WTC11 (cell line): ENCODE measurements around the gene SARDH. TPM values are rescaled to one million over a fixed set of nuclear protein-coding genes. Genes with fewer than 3 reads are reported as not detected.

Experiments
- ATAC-seq: fragments of 200-7000 bp; cut with Tn5 transposase; 2 replicates; pipeline ENCODE4 v1.10.0; 2021; ENCODE audit warnings: mild to moderate bottlenecking, moderate library complexity
- CTCF ChIA-PET: fragments of 300-600 bp; sonication (Branson Sonifier 250); formaldehyde crosslinking; loops from one replicate; lab custom pipeline; 2021; ENCODE audit warnings: antibody characterized with exemption; lab: Charles Lee
- POLR2A ChIA-PET: fragments of 350-600 bp; sonication (Branson Sonifier 250); formaldehyde crosslinking; loops from one replicate; lab custom pipeline; 2021; ENCODE audit warnings: antibody characterized with exemption; lab: Charles Lee
- DNase-seq: peaks from one replicate; pipeline ENCODE4 v3.0.0; 2021; ENCODE audit warnings: low spot score
- H3K27ac Mint-ChIP-seq: 2 replicates; pipeline ENCODE4 v1.8.0; 2021; ENCODE audit warnings: mixed read lengths
- H3K27me3 Mint-ChIP-seq: 2 replicates; pipeline ENCODE4 v1.8.0; 2021; ENCODE audit warnings: low read depth, mild to moderate bottlenecking, moderate library complexity, mixed read lengths
- H3K36me3 Mint-ChIP-seq: 2 replicates; pipeline ENCODE4 v1.8.0; 2021; ENCODE audit warnings: mixed read lengths
- H3K4me1 Mint-ChIP-seq: 2 replicates; pipeline ENCODE4 v1.8.0; 2022; ENCODE audit warnings: mixed read lengths
- H3K4me3 Mint-ChIP-seq: 2 replicates; pipeline ENCODE4 v1.8.0; 2021; ENCODE audit warnings: mild to moderate bottlenecking, moderate library complexity, mixed read lengths
- H3K9me3 Mint-ChIP-seq: 2 replicates; pipeline ENCODE4 v1.8.0; 2021; ENCODE audit warnings: mixed read lengths
- AFF4 ChIP-seq: sonication (generic); formaldehyde crosslinking; IDR thresholded peaks from 2 replicates; pipeline ENCODE4 v1.8.1; 2023; ENCODE audit warnings: mild to moderate bottlenecking, missing genetic modification reagents, borderline replicate concordance
- CBFB ChIP-seq: sonication (generic); formaldehyde crosslinking; IDR thresholded peaks from 2 replicates; pipeline ENCODE4 v1.8.1; 2022; ENCODE audit warnings: mild to moderate bottlenecking, low read depth, missing genetic modification reagents
- E2F4 ChIP-seq: sonication (generic); formaldehyde crosslinking; IDR thresholded peaks from 2 replicates; pipeline ENCODE4 v1.8.1; 2022; ENCODE audit warnings: low read depth, mild to moderate bottlenecking, moderate library complexity, missing genetic modification reagents, borderline replicate concordance
- E2F5 ChIP-seq: sonication (generic); formaldehyde crosslinking; IDR thresholded peaks from 2 replicates; pipeline ENCODE4 v1.8.1; 2022; ENCODE audit warnings: mild to moderate bottlenecking, moderate library complexity, missing genetic modification reagents
- ERG ChIP-seq: fragments of 250-450 bp; sonication (Bioruptor Pico); IDR thresholded peaks from 2 replicates; pipeline ENCODE4 v1.8.0; 2021; ENCODE audit warnings: mild to moderate bottlenecking
- GTF2I ChIP-seq: fragments of 250-450 bp; sonication (Bioruptor Pico); conservative IDR thresholded peaks from 2 replicates; pipeline ENCODE4 v1.4.0; 2021; ENCODE audit warnings: mild to moderate bottlenecking
- HMGA2 ChIP-seq: fragments of 250-450 bp; sonication (Bioruptor Pico); IDR thresholded peaks from 2 replicates; pipeline ENCODE4 v1.4.0; 2021; ENCODE audit warnings: mild to moderate bottlenecking, moderate library complexity
- MYBL2 ChIP-seq: sonication (generic); formaldehyde crosslinking; IDR thresholded peaks from 2 replicates; pipeline ENCODE4 v1.8.1; 2023; ENCODE audit warnings: mild to moderate bottlenecking, moderate library complexity, missing genetic modification reagents
- PREB ChIP-seq: sonication (generic); formaldehyde crosslinking; IDR thresholded peaks from 2 replicates; pipeline ENCODE4 v1.8.1; 2022; ENCODE audit warnings: mild to moderate bottlenecking, missing genetic modification reagents, moderate library complexity, borderline replicate concordance
- SOX15 ChIP-seq: fragments of 250-450 bp; sonication (Bioruptor Pico); IDR thresholded peaks from 2 replicates; pipeline ENCODE4 v1.9.0; 2021; ENCODE audit warnings: mild to moderate bottlenecking
- TCF7 ChIP-seq: sonication (generic); formaldehyde crosslinking; IDR thresholded peaks from 2 replicates; pipeline ENCODE4 v1.8.0; 2022; ENCODE audit warnings: mild to moderate bottlenecking, low read depth, missing genetic modification reagents, moderate library complexity
- TEAD4 ChIP-seq: sonication (generic); formaldehyde crosslinking; IDR thresholded peaks from 2 replicates; pipeline ENCODE4 v1.8.0; 2022; ENCODE audit warnings: mild to moderate bottlenecking, missing genetic modification reagents
- USF1 ChIP-seq: sonication (generic); formaldehyde crosslinking; IDR thresholded peaks from 2 replicates; pipeline ENCODE4 v1.8.0; 2022; ENCODE audit warnings: mild to moderate bottlenecking, missing genetic modification reagents
- ZNF121 ChIP-seq: sonication (generic); formaldehyde crosslinking; IDR thresholded peaks from 2 replicates; pipeline ENCODE4 v1.8.0; 2023; ENCODE audit warnings: missing genetic modification reagents
- ZNF396 ChIP-seq: fragments of 250-450 bp; sonication (Bioruptor Pico); IDR thresholded peaks from 2 replicates; pipeline ENCODE4 v1.8.0; 2021; ENCODE audit warnings: mild to moderate bottlenecking, moderate library complexity, borderline replicate concordance
- ZSCAN18 ChIP-seq: fragments of 250-450 bp; sonication (Bioruptor Pico); IDR thresholded peaks from 2 replicates; pipeline ENCODE4 v2.1.2; 2022; ENCODE audit warnings: mild to moderate bottlenecking, moderate library complexity
- total RNA-seq: library from RNA; stranded (reverse); gene quantifications from 3 replicates; pipeline ENCODE4 v1.2.3, GENCODE V29; 2021

Gene SARDH
- total RNA-seq, 1 experiment from 2014 or later: 8.5 TPM

GRCh38 chr9:133775951-133776905 lies 38.1 kb upstream of the SARDH start:
- H3K27me3 Mint-ChIP-seq: no peaks in the 10 kb centered on the region
- DNase-seq (no peak), ATAC-seq (no peak)
- H3K4me1 Mint-ChIP-seq: no peaks in the 10 kb centered on the region
- no peaks in the 10 kb centered on the region for H3K9me3 Mint-ChIP-seq
- H3K27ac Mint-ChIP-seq: no peak overlapping the region
- no peak overlapping the region for H3K4me3 Mint-ChIP-seq
- ChIA-PET POLR2A (no interaction called here), CTCF (no interaction called here)
- peaks cover 23% of the 10 kb centered on the region for H3K36me3 Mint-ChIP-seq
- TF ChIP-seq AFF4 (CRISPR knock-in tag): no peak
- no peak for TF ChIP-seq GTF2I (CRISPR knock-in tag)
- no peak for TF ChIP-seq PREB (CRISPR knock-in tag)
- no peak for TF ChIP-seq SOX15 (CRISPR knock-in tag)
- TF ChIP-seq ZNF121 (CRISPR knock-in tag): no peak
- TF ChIP-seq ERG (CRISPR knock-in tag): no peak
- no peak for TF ChIP-seq TEAD4
- TF ChIP-seq ZNF396: no peak
- no peak for TF ChIP-seq MYBL2 (CRISPR knock-in tag)
- TF ChIP-seq E2F5 (CRISPR knock-in tag): no peak
- TF ChIP-seq CBFB (CRISPR knock-in tag): no peak
- TF ChIP-seq TCF7: no peak
- TF ChIP-seq ZSCAN18 (CRISPR knock-in tag): no peak
- no peak for TF ChIP-seq E2F4 (CRISPR knock-in tag)
- TF ChIP-seq HMGA2 (CRISPR knock-in tag): no peak
- no peak for TF ChIP-seq USF1 (CRISPR knock-in tag)
